NK-92 treated with Interleukin-12 subunit alpha and Interleukin-12 subunit beta, amount 100 ng/mL, for 24 hours (cell line): ENCODE measurements around the gene SEZ6L2.
"Not testable (repeated sequence)": the region's sequence is repeated elsewhere in the genome, so short reads cannot be mapped to it uniquely, and the experiment has no call there.

Source experiments
- DNase-seq: peaks from one replicate; lab custom pipeline; 2025; lab: John Stamatoyannopoulos, UW

SEZ6L2 gene

GRCh38 chr16:29910819-29911675, 11.7 kb upstream of the SEZ6L2 start:
- no peak for DNase-seq

DNA sequence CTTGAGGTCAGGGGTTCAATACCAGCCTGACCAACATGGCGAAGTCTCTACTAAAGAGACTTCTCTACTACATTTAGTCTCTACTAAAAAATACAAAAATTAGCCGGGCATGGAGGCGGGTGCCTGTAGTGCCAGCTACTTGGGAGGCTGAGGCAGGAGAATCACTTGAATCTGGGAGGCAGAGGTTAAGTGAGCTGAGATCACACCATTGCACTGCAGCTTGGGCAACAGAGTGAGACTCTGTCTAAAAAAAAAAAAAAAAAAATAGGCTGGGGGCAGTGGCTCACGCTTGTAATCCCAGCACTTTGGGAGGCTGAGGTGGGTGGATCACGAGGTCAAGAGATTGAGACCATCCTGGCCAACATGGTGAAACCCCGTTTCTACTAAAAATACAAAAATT, 10.5 kb upstream of the SEZ6L2 start:
- not testable (repeated sequence) for DNase-seq

GRCh38 chr16:29909391-29909790, 10.0 kb upstream of the SEZ6L2 start:
- DNase-seq, result no peak

- no peak for DNase-seq
Measured at GRCh38 chr16:29908719-29909220, 9.4 kb upstream of the SEZ6L2 start.

DNA sequence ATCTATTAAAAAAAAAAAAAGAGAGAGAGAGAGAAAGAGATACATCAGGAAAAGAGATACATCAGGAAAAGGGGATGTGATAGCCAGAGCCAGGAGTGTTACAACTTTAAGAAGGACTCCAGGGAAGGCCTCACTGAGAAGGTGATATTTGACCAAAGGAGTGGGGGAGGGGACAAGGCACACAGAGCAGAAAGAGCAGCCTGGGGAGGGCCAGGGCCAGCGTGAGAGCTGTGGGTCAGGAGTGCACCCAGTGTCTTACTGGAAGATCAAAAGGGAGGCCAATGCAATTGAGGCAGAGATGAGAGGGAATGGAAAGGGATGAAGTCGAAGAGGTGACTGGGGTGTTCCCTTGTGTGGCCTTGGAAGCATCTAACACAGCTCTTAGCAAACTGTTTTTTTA, 8.6 kb upstream of the SEZ6L2 start:
- DNase-seq, result no peak

DNA sequence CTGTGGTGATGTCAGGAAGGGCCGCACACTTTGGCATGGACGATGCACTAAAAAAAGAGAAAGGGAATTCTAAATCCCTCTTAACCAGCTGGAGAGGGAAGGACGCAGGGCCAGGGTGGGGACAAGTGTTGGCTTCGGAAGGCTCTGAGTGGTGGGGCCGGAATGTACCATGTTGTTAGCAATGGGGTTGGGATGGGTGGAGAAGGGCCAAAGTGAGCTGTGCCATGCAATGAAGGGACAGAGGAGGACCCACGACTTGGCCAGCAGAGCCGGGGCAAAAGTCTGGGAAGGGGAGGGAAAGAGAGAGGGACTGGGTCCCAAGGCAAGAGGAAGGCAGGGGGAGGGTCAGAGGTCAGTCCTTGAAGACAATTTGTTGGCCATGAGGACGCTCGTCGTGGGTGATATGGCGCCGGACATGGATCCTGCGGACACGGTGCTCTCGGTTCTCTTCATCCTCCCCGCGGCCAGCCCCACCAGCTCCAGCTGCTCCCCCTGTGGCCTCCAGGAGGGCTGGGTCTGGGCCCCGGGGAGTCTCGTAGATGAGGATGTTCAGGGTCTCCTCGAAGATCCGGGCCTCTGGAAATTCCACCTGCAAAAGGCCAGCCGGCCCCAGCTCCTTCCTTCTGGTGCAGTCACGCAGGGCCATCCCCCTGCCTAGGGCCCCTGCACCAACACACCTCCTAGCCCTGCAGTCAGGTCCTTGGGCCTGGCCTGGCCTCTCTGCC, 7.3 kb upstream of the SEZ6L2 start:
- no peak for DNase-seq

- DNase-seq, result no peak
Measured at GRCh38 chr16:29905668-29906067, 6.3 kb upstream of the SEZ6L2 start.

- DNase-seq, result no peak
Measured at GRCh38 chr16:29904947-29905346, 5.6 kb upstream of the SEZ6L2 start.

DNA sequence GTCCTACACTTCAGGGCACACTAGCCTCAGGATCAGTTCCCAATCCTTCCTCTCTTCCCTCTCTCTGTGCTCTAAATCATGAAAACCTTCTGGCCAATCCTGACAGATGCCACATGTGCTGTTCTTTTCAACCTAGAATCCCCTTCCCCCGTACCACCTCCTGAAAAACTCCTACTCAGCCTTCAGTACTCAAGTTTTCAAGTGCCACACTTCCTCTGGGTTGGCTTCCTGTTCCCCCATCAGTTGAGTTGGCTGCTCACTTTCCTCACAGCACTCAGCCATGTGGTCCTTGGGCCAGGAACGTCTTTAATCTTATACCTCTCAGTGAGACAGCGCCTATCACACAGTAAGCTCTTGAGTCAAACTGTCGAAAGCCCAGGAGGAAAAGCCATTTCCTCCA, 4.2 kb upstream of the SEZ6L2 start:
- DNase-seq, result no peak

GRCh38 chr16:29901607-29901945, 2.2 kb upstream of the SEZ6L2 start:
- DNase-seq, result no peak

GRCh38 chr16:29900888-29901606, 1.7 kb upstream of the SEZ6L2 start:
- DNase-seq, result no peak

GRCh38 chr16:29900102-29900887, 945 bp upstream of the SEZ6L2 start, which contains the start of gene ASPHD1:
Gene ASPHD1, plus strand, starts transcription at chr16:29900488. Its CDS starts 484 bp downstream, at chr16:29900972.
- no peak for DNase-seq

DNA sequence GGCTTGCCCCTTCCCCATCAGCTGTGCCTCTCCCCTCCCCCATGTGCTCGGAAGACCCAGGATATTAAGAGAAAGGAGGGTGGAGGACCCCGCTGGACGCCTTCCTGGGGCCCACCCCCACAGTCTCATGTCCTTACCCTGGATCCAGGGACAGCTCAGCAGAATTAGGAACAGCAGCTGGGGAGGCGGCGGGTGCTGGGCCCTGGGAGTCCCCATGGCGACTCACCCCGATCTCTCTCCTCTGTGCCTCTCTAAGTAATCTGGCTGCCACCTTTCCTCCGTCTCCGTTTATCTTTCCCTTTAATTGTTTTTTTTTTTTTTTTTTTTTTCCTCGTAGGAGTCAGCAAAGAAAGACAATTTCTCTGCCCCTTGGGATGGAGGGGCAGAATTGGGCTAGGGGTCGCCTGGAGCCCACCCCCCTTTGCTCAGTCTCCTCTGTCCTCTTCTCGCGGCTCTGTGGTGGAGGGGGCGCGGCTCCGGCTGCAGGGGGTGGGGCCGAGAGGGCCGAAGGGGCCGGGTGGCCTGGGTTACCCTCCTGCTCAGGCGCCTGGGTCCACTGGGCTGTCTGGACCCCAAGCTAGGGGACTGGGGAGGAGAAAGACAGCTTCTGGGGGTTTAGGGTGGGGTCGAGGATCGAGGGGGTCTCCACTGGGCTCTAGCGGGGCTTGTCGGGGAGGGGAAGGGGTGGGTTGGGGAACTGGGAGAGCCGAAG, 390 bp downstream of the SEZ6L2 start:
- no peak for DNase-seq

GRCh38 chr16:29898135-29898803, 1.1 kb downstream of the SEZ6L2 start:
- DNase-seq, result no peak

DNA sequence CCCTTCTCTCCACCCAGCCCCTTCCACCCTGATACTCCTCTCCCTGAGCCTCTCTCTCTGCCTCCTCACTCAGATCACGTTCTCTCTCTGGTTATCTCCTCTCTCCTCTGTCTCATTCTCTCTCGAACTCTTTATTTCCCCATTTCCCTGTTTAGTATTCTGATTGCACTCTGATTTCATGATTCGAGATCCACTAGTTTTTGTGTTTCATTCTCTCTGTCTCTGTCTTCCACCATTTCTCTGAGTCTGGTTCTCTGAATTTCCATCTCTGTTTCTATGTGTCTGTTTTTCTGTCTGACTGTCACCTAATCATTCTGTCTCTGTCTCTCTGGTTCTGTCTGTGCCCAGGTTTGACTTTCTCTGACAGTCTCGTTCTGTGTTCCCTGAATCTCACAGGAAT, 2.0 kb downstream of the SEZ6L2 start:
- DNase-seq, result no peak

DNA sequence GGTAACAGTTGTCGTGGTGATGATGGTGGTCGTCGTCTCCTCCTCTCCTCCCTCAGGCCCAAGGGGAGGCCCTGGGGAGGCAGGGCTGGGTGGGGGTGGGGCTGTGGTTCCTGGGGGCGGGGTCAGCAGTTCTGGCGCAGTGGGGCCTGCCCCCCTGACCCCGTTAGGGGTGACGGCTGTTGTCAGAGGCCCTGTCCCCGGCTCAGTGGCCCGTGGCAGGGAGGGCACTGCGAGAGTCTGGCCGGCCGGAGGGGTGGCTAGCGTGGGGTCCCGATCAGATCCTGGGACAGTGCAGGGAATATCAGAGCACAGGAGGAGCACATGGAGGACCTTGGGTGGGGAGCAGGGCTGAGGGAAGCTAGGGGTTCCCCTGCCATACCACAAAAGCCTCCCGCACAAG, 2.5 kb downstream of the SEZ6L2 start:
- DNase-seq, result no peak

- no peak for DNase-seq
Measured at GRCh38 chr16:29894352-29894751, 5.0 kb downstream of the SEZ6L2 start.

GRCh38 chr16:29893553-29893952, 5.8 kb downstream of the SEZ6L2 start:
- DNase-seq, result no peak

GRCh38 chr16:29892458-29892813, 6.9 kb downstream of the SEZ6L2 start:
- DNase-seq, result no peak
